ENCODE measurements around the gene NOS1. TPM values are rescaled to one million over a fixed set of nuclear protein-coding genes. Genes with fewer than 3 reads are reported as not detected.
A peak's percentile ranks its signal among the peaks of the same experiment; 100 is the strongest.

The NOS1 gene
- total RNA-seq, 1 experiment from 2014 or later = not detected

DNA sequence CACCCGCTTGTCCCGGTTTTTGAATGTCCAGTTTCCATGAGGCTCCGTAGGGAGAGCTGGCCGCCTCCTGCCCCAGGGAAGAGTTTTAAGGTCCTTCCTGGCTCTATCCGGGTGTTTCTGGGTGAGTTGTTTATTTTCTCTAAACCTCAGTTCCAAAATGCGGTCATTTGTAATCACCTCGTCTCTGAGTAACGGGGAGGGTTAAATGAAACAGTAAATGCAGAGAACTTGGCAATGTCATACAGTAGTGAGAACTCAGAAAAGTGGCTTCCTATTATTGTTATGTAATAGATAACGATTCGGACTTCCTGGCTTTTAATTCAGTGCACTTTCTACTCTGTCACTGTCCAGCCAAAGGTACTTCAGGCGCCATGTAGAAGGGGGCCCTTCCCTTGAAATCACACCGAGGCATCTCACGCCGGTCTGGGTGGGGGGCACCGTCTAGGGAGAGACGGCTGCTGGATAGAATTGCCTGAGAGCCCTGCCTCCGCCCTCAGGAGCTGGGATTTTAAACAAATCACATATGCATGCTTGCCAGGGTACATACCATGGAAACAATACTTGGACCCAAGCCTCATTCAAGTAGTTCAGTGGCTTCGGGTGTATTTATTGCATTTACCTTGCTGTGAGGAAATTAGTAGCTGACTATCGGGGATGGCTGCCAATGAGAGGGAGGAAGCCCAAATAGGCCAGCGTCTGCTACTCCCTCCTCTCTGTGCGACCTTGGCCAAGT, 26.4 kb downstream of the NOS1 start:
- H3K27me3 Mint-ChIP-seq (ENCODE audit: insufficient read depth, unreplicated experiment) = peaks cover 16% of the 10 kb centered on the region
- no peak overlapping the region for H3K27ac Mint-ChIP-seq (ENCODE audit: low read depth, unreplicated experiment)
- intact Hi-C loops (cut with micrococcal nuclease) = no loop called here
- H3K36me3 Mint-ChIP-seq (ENCODE audit: insufficient read depth, unreplicated experiment) = no peaks in the 10 kb centered on the region
- peaks cover 11% of the 10 kb centered on the region for H3K9me3 Mint-ChIP-seq (ENCODE audit: unreplicated experiment)
- TF ChIP-seq, protein P1, sequence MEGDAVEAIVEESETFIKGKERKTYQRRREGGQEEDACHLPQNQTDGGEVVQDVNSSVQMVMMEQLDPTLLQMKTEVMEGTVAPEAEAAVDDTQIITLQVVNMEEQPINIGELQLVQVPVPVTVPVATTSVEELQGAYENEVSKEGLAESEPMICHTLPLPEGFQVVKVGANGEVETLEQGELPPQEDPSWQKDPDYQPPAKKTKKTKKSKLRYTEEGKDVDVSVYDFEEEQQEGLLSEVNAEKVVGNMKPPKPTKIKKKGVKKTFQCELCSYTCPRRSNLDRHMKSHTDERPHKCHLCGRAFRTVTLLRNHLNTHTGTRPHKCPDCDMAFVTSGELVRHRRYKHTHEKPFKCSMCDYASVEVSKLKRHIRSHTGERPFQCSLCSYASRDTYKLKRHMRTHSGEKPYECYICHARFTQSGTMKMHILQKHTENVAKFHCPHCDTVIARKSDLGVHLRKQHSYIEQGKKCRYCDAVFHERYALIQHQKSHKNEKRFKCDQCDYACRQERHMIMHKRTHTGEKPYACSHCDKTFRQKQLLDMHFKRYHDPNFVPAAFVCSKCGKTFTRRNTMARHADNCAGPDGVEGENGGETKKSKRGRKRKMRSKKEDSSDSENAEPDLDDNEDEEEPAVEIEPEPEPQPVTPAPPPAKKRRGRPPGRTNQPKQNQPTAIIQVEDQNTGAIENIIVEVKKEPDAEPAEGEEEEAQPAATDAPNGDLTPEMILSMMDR (IDR thresholded peaks at IDR 0.05; ENCODE audit: unreplicated experiment) = no peak
- POLR2A ChIA-PET = interaction anchor here (1.3 to 1.5 kb wide), 2 partner anchors 8 to 13 kb away, joined by 3 to 5 read pairs; no protein-coding TSS in a partner anchor
- peak; percentile 36 for DNase-seq (ENCODE audit: unreplicated experiment)
- H3K4me3 Mint-ChIP-seq (ENCODE audit: unreplicated experiment) = no peak overlapping the region
- H3K4me1 Mint-ChIP-seq (ENCODE audit: insufficient read depth, unreplicated experiment) = peaks cover 6% of the 10 kb centered on the region
- BruUV-seq (replicated peaks) = no TSS peak
- CTCF ChIA-PET = interaction anchor here (0.9 to 1.9 kb wide), 3 partner anchors 17 to 32 kb away, joined by 3 to 4 read pairs (median 4); no protein-coding TSS in a partner anchor

DNA sequence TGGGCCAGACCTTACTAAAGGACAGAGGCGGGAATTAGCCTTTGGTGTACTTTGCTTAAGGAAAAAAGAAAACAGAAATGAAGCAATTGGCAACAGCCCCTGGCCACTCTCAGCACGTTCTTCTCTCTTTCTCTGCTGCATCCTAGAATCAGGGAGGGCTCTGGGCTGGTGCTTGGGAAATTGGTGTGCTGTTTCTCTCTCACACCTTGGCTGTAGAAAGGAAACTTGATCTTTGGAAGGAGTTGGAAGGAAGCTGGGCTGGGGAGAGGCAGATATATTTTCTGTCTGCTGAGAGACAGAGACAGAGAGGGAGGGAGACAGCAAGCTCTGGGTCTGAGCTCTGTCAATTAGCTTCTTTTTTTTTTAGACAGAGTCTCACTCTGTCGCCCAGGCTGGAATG, 27.4 kb downstream of the NOS1 start:
- no peak overlapping the region for H3K27ac Mint-ChIP-seq (ENCODE audit: low read depth, unreplicated experiment)
- intact Hi-C loops (cut with micrococcal nuclease) = no loop called here

DNA sequence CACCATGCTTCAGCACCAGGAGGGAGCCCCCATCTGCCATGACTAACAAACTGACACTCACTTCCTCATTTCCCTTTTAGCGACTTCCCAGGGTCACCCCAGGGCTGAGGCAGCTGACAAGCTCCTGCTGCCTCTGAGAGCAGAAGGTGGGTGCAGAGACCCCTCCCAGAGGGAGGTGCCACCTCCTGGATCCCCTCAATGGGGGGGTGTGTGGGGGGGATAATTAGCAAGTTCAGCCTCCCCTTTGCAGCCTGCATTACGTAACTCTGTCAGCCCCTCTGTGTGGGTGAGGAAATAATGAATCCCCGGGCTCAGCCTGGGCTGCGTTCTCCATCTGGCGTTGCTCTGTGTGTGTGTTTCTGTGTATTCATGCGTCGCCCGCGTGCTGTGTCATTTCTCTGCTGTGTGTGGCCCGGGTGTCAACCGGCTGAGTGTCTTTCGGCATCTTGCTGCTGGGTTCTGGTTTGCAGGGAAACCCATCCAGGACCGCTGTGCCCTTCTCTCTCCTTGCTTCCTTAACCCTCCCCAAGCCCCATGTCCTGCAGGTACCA, 28.0 kb downstream of the NOS1 start:
- DNase-seq (ENCODE audit: unreplicated experiment) = no peak
- Mint-ChIP-seq H3K4me3 (ENCODE audit: unreplicated experiment) (no peak overlapping the region), H3K4me1 (ENCODE audit: insufficient read depth, unreplicated experiment) (peaks cover 6% of the 10 kb centered on the region), H3K36me3 (ENCODE audit: insufficient read depth, unreplicated experiment) (no peaks in the 10 kb centered on the region), H3K9me3 (ENCODE audit: unreplicated experiment) (peaks cover 13% of the 10 kb centered on the region), H3K27me3 (ENCODE audit: insufficient read depth, unreplicated experiment) (peaks cover 22% of the 10 kb centered on the region), H3K27ac (ENCODE audit: low read depth, unreplicated experiment) (no peak overlapping the region)
- BruUV-seq (replicated peaks) = no TSS peak
- TF ChIP-seq, protein P1 (IDR thresholded peaks at IDR 0.05; ENCODE audit: unreplicated experiment) = no peak
- POLR2A ChIA-PET = interaction anchor here (0.6 kb wide), 1 partner anchor 10 kb away, joined by 3 read pairs; no protein-coding TSS in a partner anchor
- intact Hi-C loops (cut with micrococcal nuclease) = no loop called here
- CTCF ChIA-PET = interaction anchor here (1.4 kb wide), 1 partner anchor 33 kb away, joined by 4 read pairs; no protein-coding TSS in a partner anchor

More for the DNA sequence above, 27.4 kb downstream of the NOS1 start:
- BruUV-seq (replicated peaks) = no TSS peak
- CTCF ChIA-PET = interaction anchor here (1.4 kb wide), 1 partner anchor 33 kb away, joined by 4 read pairs; no protein-coding TSS in a partner anchor
- peaks cover 16% of the 10 kb centered on the region for H3K27me3 Mint-ChIP-seq (ENCODE audit: insufficient read depth, unreplicated experiment)
- no peaks in the 10 kb centered on the region for H3K36me3 Mint-ChIP-seq (ENCODE audit: insufficient read depth, unreplicated experiment)
- H3K4me1 Mint-ChIP-seq (ENCODE audit: insufficient read depth, unreplicated experiment) = peaks cover 6% of the 10 kb centered on the region
- DNase-seq (ENCODE audit: unreplicated experiment) = no peak
- TF ChIP-seq, protein P1 (IDR thresholded peaks at IDR 0.05; ENCODE audit: unreplicated experiment) = no peak
- no peak overlapping the region for H3K4me3 Mint-ChIP-seq (ENCODE audit: unreplicated experiment)
- H3K9me3 Mint-ChIP-seq (ENCODE audit: unreplicated experiment) = peaks cover 13% of the 10 kb centered on the region
- POLR2A ChIA-PET = interaction anchor here (1.5 kb wide), 1 partner anchor 9 kb away, joined by 3 read pairs; no protein-coding TSS in a partner anchor

DNA sequence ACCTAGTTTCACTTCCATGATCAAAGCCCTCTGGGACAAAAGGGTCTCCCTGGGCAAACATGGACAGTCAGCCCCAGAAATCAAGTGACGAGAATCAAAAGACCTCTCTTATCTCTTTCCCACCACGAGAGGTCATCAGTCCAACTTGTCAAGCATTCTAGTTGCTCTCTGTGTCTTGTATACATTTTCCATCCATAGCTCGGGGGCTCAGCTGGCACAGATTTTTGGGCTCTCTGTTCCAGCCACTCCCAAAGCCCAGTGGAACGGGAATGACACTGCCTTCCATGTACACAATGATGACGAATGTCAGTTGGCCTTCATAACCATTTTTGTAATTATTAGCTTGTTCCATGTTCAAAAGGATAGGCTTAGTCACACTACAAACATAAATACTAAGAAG, 29.7 kb downstream of the NOS1 start:
- peaks cover 27% of the 10 kb centered on the region for H3K27me3 Mint-ChIP-seq (ENCODE audit: insufficient read depth, unreplicated experiment)
- TF ChIP-seq, protein P1 (IDR thresholded peaks at IDR 0.05; ENCODE audit: unreplicated experiment) = no peak
- intact Hi-C loops (cut with micrococcal nuclease) = no loop called here
- CTCF ChIA-PET = interaction anchor here (0.6 to 2.1 kb wide), 13 partner anchors 8 to 1036 kb away, joined by 3 to 9 read pairs (median 4); no protein-coding TSS in a partner anchor
- POLR2A ChIA-PET = no interaction called here
- H3K4me3 Mint-ChIP-seq (ENCODE audit: unreplicated experiment) = no peak overlapping the region
- no peaks in the 10 kb centered on the region for H3K36me3 Mint-ChIP-seq (ENCODE audit: insufficient read depth, unreplicated experiment)
- H3K27ac Mint-ChIP-seq (ENCODE audit: low read depth, unreplicated experiment) = no peak overlapping the region
- H3K4me1 Mint-ChIP-seq (ENCODE audit: insufficient read depth, unreplicated experiment) = peaks cover 6% of the 10 kb centered on the region
- H3K9me3 Mint-ChIP-seq (ENCODE audit: unreplicated experiment) = peaks cover 13% of the 10 kb centered on the region
- no TSS peak for BruUV-seq (replicated peaks)
- DNase-seq (ENCODE audit: unreplicated experiment) = peak; percentile 42
